ENCODE measurements around the gene WDR7.

The WDR7 gene

GRCh38 chr18:56897122-56897521, 246.0 kb downstream of the WDR7 start:
- no peak overlapping the region for H3K18ac ChIP-seq (ENCODE audit: low read length)
- H3K79me1 ChIP-seq (ENCODE audit: low read length): no peaks in the 10 kb centered on the region
- no peak overlapping the region for H2BK15ac ChIP-seq (replicated peaks; ENCODE audit: low read depth)
- no peak overlapping the region for H2BK5ac ChIP-seq (ENCODE audit: low read length)
- no CpG with 5 or more reads among the region's 2 CpGs for WGBS (ENCODE audit: extremely low coverage, insufficient coverage, low lambda C conversion rate)
- no peak overlapping the region for H2BK120ac ChIP-seq (ENCODE audit: low read depth, low read length)
- no peak overlapping the region for H3K4me3 ChIP-seq (ENCODE audit: low read length)
- no peak overlapping the region for H2AK5ac ChIP-seq (ENCODE audit: low read length)
- H3K27ac ChIP-seq (ENCODE audit: low read depth, low read length): no peak overlapping the region
- no peaks in the 10 kb centered on the region for H3K79me2 ChIP-seq (ENCODE audit: control insufficient read depth, insufficient read depth, low read length)
- H3K23ac ChIP-seq (ENCODE audit: low read length): no peak overlapping the region
- no peak overlapping the region for H3K4me2 ChIP-seq (ENCODE audit: low read length)
- H3K56ac ChIP-seq (ENCODE audit: low read length): no peak overlapping the region
- H3K4me1 ChIP-seq (ENCODE audit: control insufficient read depth, low read depth, low read length): peaks cover 2% of the 10 kb centered on the region
- H3K4ac ChIP-seq (ENCODE audit: low read depth, low read length): no peak overlapping the region
- H3K27me3 ChIP-seq (ENCODE audit: insufficient read depth, low read length, poor library complexity): no peaks in the 10 kb centered on the region
- H3K36me3 ChIP-seq (ENCODE audit: control insufficient read depth, insufficient read depth, low read length): no peaks in the 10 kb centered on the region
- no peak overlapping the region for H3K9ac ChIP-seq (ENCODE audit: low read length)
- H4K8ac ChIP-seq (ENCODE audit: low read depth, low read length): no peak overlapping the region
- H4K5ac ChIP-seq (ENCODE audit: low read length): no peak overlapping the region
- DNase-seq: no peak

DNA sequence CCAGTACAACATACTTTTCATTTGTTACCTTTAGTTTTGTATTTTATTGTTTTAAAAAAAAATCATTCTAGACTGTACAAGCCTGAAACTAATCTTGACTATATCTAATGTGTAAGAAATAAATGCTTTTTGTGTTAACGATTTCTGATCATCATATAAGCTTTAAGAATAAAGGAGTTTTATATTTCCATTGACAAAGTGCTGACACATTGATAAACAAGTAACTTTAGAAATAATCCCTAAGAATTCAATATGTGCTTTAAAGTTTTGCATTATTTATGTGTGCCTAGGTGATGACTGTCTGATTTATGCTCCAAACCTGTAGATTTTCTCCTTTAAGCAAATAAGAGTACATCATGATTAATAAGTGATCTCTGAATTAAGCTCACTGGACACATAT, 248.5 kb downstream of the WDR7 start:
- H3K4me3 ChIP-seq (ENCODE audit: low read length): no peak overlapping the region
- no peak overlapping the region for H3K56ac ChIP-seq (ENCODE audit: low read length)
- no peak overlapping the region for H4K8ac ChIP-seq (ENCODE audit: low read depth, low read length)
- H3K18ac ChIP-seq (ENCODE audit: low read length): no peak overlapping the region
- no peak overlapping the region for H2AK5ac ChIP-seq (ENCODE audit: low read length)
- no peak overlapping the region for H3K4ac ChIP-seq (ENCODE audit: low read depth, low read length)
- H3K36me3 ChIP-seq (ENCODE audit: control insufficient read depth, insufficient read depth, low read length): no peaks in the 10 kb centered on the region
- H3K9ac ChIP-seq (ENCODE audit: low read length): no peak overlapping the region
- no peak overlapping the region for H2BK120ac ChIP-seq (ENCODE audit: low read depth, low read length)
- H3K23ac ChIP-seq (ENCODE audit: low read length): no peak overlapping the region
- WGBS (ENCODE audit: extremely low coverage, insufficient coverage, low lambda C conversion rate): no CpG with 5 or more reads among the region's 1 CpG
- no peak overlapping the region for H4K5ac ChIP-seq (ENCODE audit: low read length)
- no peak overlapping the region for H2BK15ac ChIP-seq (replicated peaks; ENCODE audit: low read depth)
- no peaks in the 10 kb centered on the region for H3K79me1 ChIP-seq (ENCODE audit: low read length)
- peaks cover 2% of the 10 kb centered on the region for H3K4me1 ChIP-seq (ENCODE audit: control insufficient read depth, low read depth, low read length)
- H3K79me2 ChIP-seq (ENCODE audit: control insufficient read depth, insufficient read depth, low read length): no peaks in the 10 kb centered on the region
- DNase-seq: no peak
- no peak overlapping the region for H3K4me2 ChIP-seq (ENCODE audit: low read length)
- H2BK5ac ChIP-seq (ENCODE audit: low read length): no peak overlapping the region
- H3K27ac ChIP-seq (ENCODE audit: low read depth, low read length): no peak overlapping the region
- no peaks in the 10 kb centered on the region for H3K27me3 ChIP-seq (ENCODE audit: insufficient read depth, low read length, poor library complexity)

DNA sequence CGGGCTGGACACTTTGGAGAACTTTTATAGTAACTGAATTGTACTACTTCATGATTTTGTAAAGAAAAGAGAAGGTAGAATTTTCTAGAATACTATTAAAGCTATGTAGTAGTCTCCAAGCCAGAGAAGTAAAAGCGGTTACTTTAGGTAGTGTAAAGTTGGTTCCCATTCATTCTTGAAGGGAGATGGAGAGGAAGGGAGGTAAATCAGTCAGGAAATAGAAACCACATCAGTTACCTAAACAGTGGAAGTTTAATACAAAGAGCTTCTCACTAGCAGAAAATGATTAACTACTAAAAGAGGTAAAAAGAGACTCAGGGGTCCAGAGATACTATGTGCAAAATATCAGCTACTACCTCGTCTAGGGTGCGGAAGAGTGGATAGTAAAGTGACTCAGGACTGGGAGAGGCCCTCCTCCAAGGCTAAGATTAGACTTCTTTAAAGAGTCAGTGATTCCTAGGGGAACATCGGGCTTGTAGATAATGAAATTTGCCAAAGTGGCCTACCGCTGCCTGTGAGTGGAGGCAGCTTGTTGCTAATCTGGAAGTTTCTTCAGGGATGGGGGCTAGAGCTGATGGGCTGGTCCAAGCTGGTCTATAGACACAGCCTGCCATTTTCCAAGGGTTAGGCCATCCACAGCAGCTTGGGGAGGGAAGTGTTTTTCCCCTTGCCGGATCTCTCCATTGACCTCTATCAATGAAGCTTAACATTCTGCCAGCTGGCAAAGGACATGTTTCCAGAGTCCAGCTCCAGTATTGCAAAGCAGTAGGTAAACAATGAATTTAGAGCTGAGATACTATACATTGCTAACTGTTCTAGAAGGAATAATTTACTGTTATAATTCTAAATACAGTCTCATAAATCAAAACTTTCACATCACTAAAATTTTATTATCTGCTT, 249.3 kb downstream of the WDR7 start:
- no peak overlapping the region for H2BK120ac ChIP-seq (ENCODE audit: low read depth, low read length)
- no peak overlapping the region for H2BK5ac ChIP-seq (ENCODE audit: low read length)
- no peak overlapping the region for H3K4ac ChIP-seq (ENCODE audit: low read depth, low read length)
- no peak overlapping the region for H3K27ac ChIP-seq (ENCODE audit: low read depth, low read length)
- H4K5ac ChIP-seq (ENCODE audit: low read length): no peak overlapping the region
- no peaks in the 10 kb centered on the region for H3K27me3 ChIP-seq (ENCODE audit: insufficient read depth, low read length, poor library complexity)
- H3K4me1 ChIP-seq (ENCODE audit: control insufficient read depth, low read depth, low read length): peaks cover 2% of the 10 kb centered on the region
- no peaks in the 10 kb centered on the region for H3K36me3 ChIP-seq (ENCODE audit: control insufficient read depth, insufficient read depth, low read length)
- no peak overlapping the region for H3K4me2 ChIP-seq (ENCODE audit: low read length)
- no peak overlapping the region for H4K8ac ChIP-seq (ENCODE audit: low read depth, low read length)
- no peak overlapping the region for H3K18ac ChIP-seq (ENCODE audit: low read length)
- no peak overlapping the region for H2BK15ac ChIP-seq (replicated peaks; ENCODE audit: low read depth)
- WGBS (ENCODE audit: extremely low coverage, insufficient coverage, low lambda C conversion rate): no CpG with 5 or more reads among the region's 7 CpGs
- H3K56ac ChIP-seq (ENCODE audit: low read length): no peak overlapping the region
- no peaks in the 10 kb centered on the region for H3K79me1 ChIP-seq (ENCODE audit: low read length)
- DNase-seq: no peak
- H2AK5ac ChIP-seq (ENCODE audit: low read length): no peak overlapping the region
- H3K4me3 ChIP-seq (ENCODE audit: low read length): no peak overlapping the region
- H3K23ac ChIP-seq (ENCODE audit: low read length): no peak overlapping the region
- no peaks in the 10 kb centered on the region for H3K79me2 ChIP-seq (ENCODE audit: control insufficient read depth, insufficient read depth, low read length)
- H3K9ac ChIP-seq (ENCODE audit: low read length): no peak overlapping the region

- Histone ChIP-seq H3K4me1 (ENCODE audit: control insufficient read depth, low read depth, low read length) (peaks cover 2% of the 10 kb centered on the region), H2AK5ac (ENCODE audit: low read length) (no peak overlapping the region), H3K56ac (ENCODE audit: low read length) (no peak overlapping the region), H3K4me3 (ENCODE audit: low read length) (no peak overlapping the region), H2BK15ac (replicated peaks; ENCODE audit: low read depth) (no peak overlapping the region), H2BK120ac (ENCODE audit: low read depth, low read length) (no peak overlapping the region), H3K4ac (ENCODE audit: low read depth, low read length) (no peak overlapping the region), H3K23ac (ENCODE audit: low read length) (no peak overlapping the region), H4K5ac (ENCODE audit: low read length) (no peak overlapping the region), H3K79me2 (ENCODE audit: control insufficient read depth, insufficient read depth, low read length) (no peaks in the 10 kb centered on the region), H4K8ac (ENCODE audit: low read depth, low read length) (no peak overlapping the region), H3K9ac (ENCODE audit: low read length) (no peak overlapping the region), H3K4me2 (ENCODE audit: low read length) (no peak overlapping the region), H3K18ac (ENCODE audit: low read length) (no peak overlapping the region), H3K27me3 (ENCODE audit: insufficient read depth, low read length, poor library complexity) (no peaks in the 10 kb centered on the region), H3K79me1 (ENCODE audit: low read length) (no peaks in the 10 kb centered on the region), H3K27ac (ENCODE audit: low read depth, low read length) (no peak overlapping the region), H2BK5ac (ENCODE audit: low read length) (no peak overlapping the region), H3K36me3 (ENCODE audit: control insufficient read depth, insufficient read depth, low read length) (no peaks in the 10 kb centered on the region)
- no peak for DNase-seq
- no CpG with 5 or more reads among the region's 2 CpGs for WGBS (ENCODE audit: extremely low coverage, insufficient coverage, low lambda C conversion rate)
Observed at GRCh38 chr18:56901919-56902318, 250.8 kb downstream of the WDR7 start.

GRCh38 chr18:56902653-56903052, 251.5 kb downstream of the WDR7 start:
- H2BK15ac ChIP-seq (replicated peaks; ENCODE audit: low read depth): no peak overlapping the region
- H4K5ac ChIP-seq (ENCODE audit: low read length): no peak overlapping the region
- no peaks in the 10 kb centered on the region for H3K27me3 ChIP-seq (ENCODE audit: insufficient read depth, low read length, poor library complexity)
- H3K4me1 ChIP-seq (ENCODE audit: control insufficient read depth, low read depth, low read length): peaks cover 2% of the 10 kb centered on the region
- H3K4me3 ChIP-seq (ENCODE audit: low read length): no peak overlapping the region
- H2AK5ac ChIP-seq (ENCODE audit: low read length): no peak overlapping the region
- H4K8ac ChIP-seq (ENCODE audit: low read depth, low read length): no peak overlapping the region
- no peak overlapping the region for H2BK5ac ChIP-seq (ENCODE audit: low read length)
- no peak overlapping the region for H3K23ac ChIP-seq (ENCODE audit: low read length)
- H2BK120ac ChIP-seq (ENCODE audit: low read depth, low read length): no peak overlapping the region
- no CpG with 5 or more reads among the region's 3 CpGs for WGBS (ENCODE audit: extremely low coverage, insufficient coverage, low lambda C conversion rate)
- H3K4me2 ChIP-seq (ENCODE audit: low read length): no peak overlapping the region
- no peak overlapping the region for H3K9ac ChIP-seq (ENCODE audit: low read length)
- no peak overlapping the region for H3K18ac ChIP-seq (ENCODE audit: low read length)
- H3K4ac ChIP-seq (ENCODE audit: low read depth, low read length): no peak overlapping the region
- H3K79me2 ChIP-seq (ENCODE audit: control insufficient read depth, insufficient read depth, low read length): no peaks in the 10 kb centered on the region
- H3K27ac ChIP-seq (ENCODE audit: low read depth, low read length): no peak overlapping the region
- H3K36me3 ChIP-seq (ENCODE audit: control insufficient read depth, insufficient read depth, low read length): no peaks in the 10 kb centered on the region
- no peak overlapping the region for H3K56ac ChIP-seq (ENCODE audit: low read length)
- no peak for DNase-seq
- H3K79me1 ChIP-seq (ENCODE audit: low read length): no peaks in the 10 kb centered on the region

DNA sequence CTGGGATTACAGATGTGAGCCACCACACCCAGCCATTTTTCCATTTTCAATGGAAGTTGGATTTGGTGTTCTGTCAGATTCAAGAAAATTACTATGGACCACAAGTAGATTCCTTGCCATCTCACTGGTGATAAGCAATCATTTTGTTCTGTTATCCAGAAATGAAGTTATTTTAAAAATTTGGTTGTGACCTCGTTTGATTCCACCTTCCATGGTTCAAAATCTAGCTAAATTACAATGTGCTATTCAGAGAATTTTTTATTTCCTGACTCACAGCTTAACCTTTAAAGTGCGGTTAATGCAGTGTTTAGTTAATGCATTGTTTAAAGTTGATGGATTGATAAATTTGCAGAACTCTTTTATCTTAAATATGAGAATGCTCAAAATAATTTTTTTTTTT, 252.5 kb downstream of the WDR7 start:
- Histone ChIP-seq H3K4ac (ENCODE audit: low read depth, low read length) (no peak overlapping the region), H3K23ac (ENCODE audit: low read length) (no peak overlapping the region), H2BK120ac (ENCODE audit: low read depth, low read length) (no peak overlapping the region), H3K18ac (ENCODE audit: low read length) (no peak overlapping the region), H3K9ac (ENCODE audit: low read length) (no peak overlapping the region), H3K36me3 (ENCODE audit: control insufficient read depth, insufficient read depth, low read length) (no peaks in the 10 kb centered on the region), H3K27ac (ENCODE audit: low read depth, low read length) (no peak overlapping the region), H3K27me3 (ENCODE audit: insufficient read depth, low read length, poor library complexity) (no peaks in the 10 kb centered on the region), H3K4me1 (ENCODE audit: control insufficient read depth, low read depth, low read length) (peaks cover 2% of the 10 kb centered on the region), H3K79me1 (ENCODE audit: low read length) (no peaks in the 10 kb centered on the region), H3K4me2 (ENCODE audit: low read length) (no peak overlapping the region), H3K79me2 (ENCODE audit: control insufficient read depth, insufficient read depth, low read length) (no peaks in the 10 kb centered on the region), H2BK15ac (replicated peaks; ENCODE audit: low read depth) (no peak overlapping the region), H4K5ac (ENCODE audit: low read length) (no peak overlapping the region), H2AK5ac (ENCODE audit: low read length) (no peak overlapping the region), H3K56ac (ENCODE audit: low read length) (no peak overlapping the region), H4K8ac (ENCODE audit: low read depth, low read length) (no peak overlapping the region), H2BK5ac (ENCODE audit: low read length) (no peak overlapping the region), H3K4me3 (ENCODE audit: low read length) (no peak overlapping the region)
- no peak for DNase-seq
- WGBS (ENCODE audit: extremely low coverage, insufficient coverage, low lambda C conversion rate): no CpG with 5 or more reads among the region's 2 CpGs

Measured in mesendoderm (in vitro differentiated cells).